ENCODE data around the gene VPS36.

- TF ChIP-seq, protein P1, sequence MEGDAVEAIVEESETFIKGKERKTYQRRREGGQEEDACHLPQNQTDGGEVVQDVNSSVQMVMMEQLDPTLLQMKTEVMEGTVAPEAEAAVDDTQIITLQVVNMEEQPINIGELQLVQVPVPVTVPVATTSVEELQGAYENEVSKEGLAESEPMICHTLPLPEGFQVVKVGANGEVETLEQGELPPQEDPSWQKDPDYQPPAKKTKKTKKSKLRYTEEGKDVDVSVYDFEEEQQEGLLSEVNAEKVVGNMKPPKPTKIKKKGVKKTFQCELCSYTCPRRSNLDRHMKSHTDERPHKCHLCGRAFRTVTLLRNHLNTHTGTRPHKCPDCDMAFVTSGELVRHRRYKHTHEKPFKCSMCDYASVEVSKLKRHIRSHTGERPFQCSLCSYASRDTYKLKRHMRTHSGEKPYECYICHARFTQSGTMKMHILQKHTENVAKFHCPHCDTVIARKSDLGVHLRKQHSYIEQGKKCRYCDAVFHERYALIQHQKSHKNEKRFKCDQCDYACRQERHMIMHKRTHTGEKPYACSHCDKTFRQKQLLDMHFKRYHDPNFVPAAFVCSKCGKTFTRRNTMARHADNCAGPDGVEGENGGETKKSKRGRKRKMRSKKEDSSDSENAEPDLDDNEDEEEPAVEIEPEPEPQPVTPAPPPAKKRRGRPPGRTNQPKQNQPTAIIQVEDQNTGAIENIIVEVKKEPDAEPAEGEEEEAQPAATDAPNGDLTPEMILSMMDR (IDR thresholded peaks at IDR 0.05; ENCODE audit: low read length) = peak; percentile 3; the same call in 1 of the 2 replicates
- no peak for TF ChIP-seq EZH2 (optimal IDR thresholded peaks at IDR 0.05; ENCODE audit: low read depth, low read length)
Observed at GRCh38 chr13:52450793-52451116, 321 bp upstream of the VPS36 start.

Data from MM.1S (cell line).